ENCODE results near the gene TSHZ2.
A peak's percentile ranks its signal among the peaks of the same experiment; 100 is the strongest.

TSHZ2 gene

GRCh38 chr20:53161073-53161472 is 188.9 kb downstream of the TSHZ2 start:
- no peak for TF ChIP-seq CTCF (IDR thresholded peaks at IDR 0.05; ENCODE audit: low read depth, low read length, missing control alignments)
- Histone ChIP-seq H3K27ac (no peak overlapping the region), H3K27me3 (replicated peaks) (no peaks in the 10 kb centered on the region), H3K4me3 (ENCODE audit: low read depth, low read length) (no peak overlapping the region), H3K36me3 (replicated peaks) (no peaks in the 10 kb centered on the region)
- in situ Hi-C loops (cut with HindIII; ENCODE audit: low pct_ligation_motif_present, low sequenced_read_pairs) = no loop called here
- DNase-seq = no peak

- DNase-seq = no peak
- H3K27me3 ChIP-seq (replicated peaks) = no peaks in the 10 kb centered on the region
- no peaks in the 10 kb centered on the region for H3K36me3 ChIP-seq (replicated peaks)
- in situ Hi-C loops (cut with HindIII; ENCODE audit: low pct_ligation_motif_present, low sequenced_read_pairs) = no loop called here
- H3K27ac ChIP-seq = no peak overlapping the region
- no peak for TF ChIP-seq CTCF (IDR thresholded peaks at IDR 0.05; ENCODE audit: low read depth, low read length, missing control alignments)
- H3K4me3 ChIP-seq (ENCODE audit: low read depth, low read length) = no peak overlapping the region
These were observed 189.3 kb downstream of the TSHZ2 start for GRCh38 chr20:53161473-53161872.

- no peaks in the 10 kb centered on the region for H3K36me3 ChIP-seq (replicated peaks)
- H3K4me3 ChIP-seq (ENCODE audit: low read depth, low read length) = no peak overlapping the region
- in situ Hi-C loops (cut with HindIII; ENCODE audit: low pct_ligation_motif_present, low sequenced_read_pairs) = no loop called here
- no peak overlapping the region for H3K27ac ChIP-seq
- DNase-seq = peak; percentile 33
- H3K27me3 ChIP-seq (replicated peaks) = no peaks in the 10 kb centered on the region
- peak; percentile 19 for TF ChIP-seq CTCF (IDR thresholded peaks at IDR 0.05; ENCODE audit: low read depth, low read length, missing control alignments)
These were observed 190.2 kb downstream of the TSHZ2 start for GRCh38 chr20:53162251-53162835.

GRCh38 chr20:53163486-53163885 is 191.3 kb downstream of the TSHZ2 start:
- H3K27me3 ChIP-seq (replicated peaks) = no peaks in the 10 kb centered on the region
- in situ Hi-C loops (cut with HindIII; ENCODE audit: low pct_ligation_motif_present, low sequenced_read_pairs) = no loop called here
- H3K36me3 ChIP-seq (replicated peaks) = no peaks in the 10 kb centered on the region
- DNase-seq = peak; percentile 9
- TF ChIP-seq CTCF (IDR thresholded peaks at IDR 0.05; ENCODE audit: low read depth, low read length, missing control alignments) = no peak
- no peak overlapping the region for H3K27ac ChIP-seq
- H3K4me3 ChIP-seq (ENCODE audit: low read depth, low read length) = no peak overlapping the region

GRCh38 chr20:53164072-53164471 is 191.9 kb downstream of the TSHZ2 start:
- Histone ChIP-seq H3K27ac (no peak overlapping the region), H3K36me3 (replicated peaks) (no peaks in the 10 kb centered on the region), H3K4me3 (ENCODE audit: low read depth, low read length) (no peak overlapping the region), H3K27me3 (replicated peaks) (no peaks in the 10 kb centered on the region)
- DNase-seq = no peak
- no peak for TF ChIP-seq CTCF (IDR thresholded peaks at IDR 0.05; ENCODE audit: low read depth, low read length, missing control alignments)
- in situ Hi-C loops (cut with HindIII; ENCODE audit: low pct_ligation_motif_present, low sequenced_read_pairs) = no loop called here

- in situ Hi-C loops (cut with HindIII; ENCODE audit: low pct_ligation_motif_present, low sequenced_read_pairs) = no loop called here
- no peaks in the 10 kb centered on the region for H3K27me3 ChIP-seq (replicated peaks)
- no peaks in the 10 kb centered on the region for H3K36me3 ChIP-seq (replicated peaks)
- no peak for TF ChIP-seq CTCF (IDR thresholded peaks at IDR 0.05; ENCODE audit: low read depth, low read length, missing control alignments)
- DNase-seq = no peak
- H3K27ac ChIP-seq = no peak overlapping the region
- H3K4me3 ChIP-seq (ENCODE audit: low read depth, low read length) = no peak overlapping the region
These were observed 193.3 kb downstream of the TSHZ2 start for GRCh38 chr20:53165452-53165851.
